ENCODE data around the gene DCDC2C.

The DCDC2C gene

GRCh38 chr2:3674066-3674845 lies 29.1 kb upstream of the DCDC2C start:
- no peak for TF ChIP-seq CTCF (IDR thresholded peaks at IDR 0.05; ENCODE audit: poor library complexity, severe bottlenecking)
- H3K36me3 ChIP-seq (ENCODE audit: low read depth): no peaks in the 10 kb centered on the region
- no peak overlapping the region for H3K27ac ChIP-seq (ENCODE audit: poor library complexity, severe bottlenecking)
- DNase-seq (ENCODE audit: low spot score) (no peak), ATAC-seq (ENCODE audit: low read depth) (no peak)
- H3K9me3 ChIP-seq (ENCODE audit: severe bottlenecking): no peaks in the 10 kb centered on the region
- no peak overlapping the region for H3K4me3 ChIP-seq (ENCODE audit: severe bottlenecking)
- no peaks in the 10 kb centered on the region for H3K4me1 ChIP-seq (ENCODE audit: insufficient read depth, poor library complexity, severe bottlenecking)
- no peaks in the 10 kb centered on the region for H3K27me3 ChIP-seq (ENCODE audit: insufficient read depth, poor library complexity, severe bottlenecking)

- no peaks in the 10 kb centered on the region for H3K9me3 ChIP-seq (ENCODE audit: severe bottlenecking)
- no peaks in the 10 kb centered on the region for H3K27me3 ChIP-seq (ENCODE audit: insufficient read depth, poor library complexity, severe bottlenecking)
- H3K4me1 ChIP-seq (ENCODE audit: insufficient read depth, poor library complexity, severe bottlenecking): no peaks in the 10 kb centered on the region
- no peak for TF ChIP-seq CTCF (IDR thresholded peaks at IDR 0.05; ENCODE audit: poor library complexity, severe bottlenecking)
- no peak for ATAC-seq (ENCODE audit: low read depth)
- no peaks in the 10 kb centered on the region for H3K36me3 ChIP-seq (ENCODE audit: low read depth)
- DNase-seq (ENCODE audit: low spot score): no peak
- no peak overlapping the region for H3K27ac ChIP-seq (ENCODE audit: poor library complexity, severe bottlenecking)
- no peak overlapping the region for H3K4me3 ChIP-seq (ENCODE audit: severe bottlenecking)
Measured at GRCh38 chr2:3675687-3676086, 27.7 kb upstream of the DCDC2C start.

GRCh38 chr2:3677436-3677835 lies 25.9 kb upstream of the DCDC2C start:
- no peak overlapping the region for H3K4me3 ChIP-seq (ENCODE audit: severe bottlenecking)
- H3K4me1 ChIP-seq (ENCODE audit: insufficient read depth, poor library complexity, severe bottlenecking): no peaks in the 10 kb centered on the region
- H3K27ac ChIP-seq (ENCODE audit: poor library complexity, severe bottlenecking): no peak overlapping the region
- DNase-seq (ENCODE audit: low spot score) (no peak), ATAC-seq (ENCODE audit: low read depth) (no peak)
- no peaks in the 10 kb centered on the region for H3K9me3 ChIP-seq (ENCODE audit: severe bottlenecking)
- no peak for TF ChIP-seq CTCF (IDR thresholded peaks at IDR 0.05; ENCODE audit: poor library complexity, severe bottlenecking)
- no peaks in the 10 kb centered on the region for H3K36me3 ChIP-seq (ENCODE audit: low read depth)
- H3K27me3 ChIP-seq (ENCODE audit: insufficient read depth, poor library complexity, severe bottlenecking): no peaks in the 10 kb centered on the region

GRCh38 chr2:3678212-3678611 lies 25.2 kb upstream of the DCDC2C start:
- DNase-seq (ENCODE audit: low spot score) (no peak), ATAC-seq (ENCODE audit: low read depth) (no peak)
- Histone ChIP-seq H3K36me3 (ENCODE audit: low read depth) (no peaks in the 10 kb centered on the region), H3K27me3 (ENCODE audit: insufficient read depth, poor library complexity, severe bottlenecking) (no peaks in the 10 kb centered on the region), H3K4me3 (ENCODE audit: severe bottlenecking) (no peak overlapping the region), H3K4me1 (ENCODE audit: insufficient read depth, poor library complexity, severe bottlenecking) (no peaks in the 10 kb centered on the region), H3K9me3 (ENCODE audit: severe bottlenecking) (no peaks in the 10 kb centered on the region), H3K27ac (ENCODE audit: poor library complexity, severe bottlenecking) (no peak overlapping the region)
- TF ChIP-seq CTCF (IDR thresholded peaks at IDR 0.05; ENCODE audit: poor library complexity, severe bottlenecking): no peak

GRCh38 chr2:3679180-3679579 lies 24.2 kb upstream of the DCDC2C start:
- H3K27me3 ChIP-seq (ENCODE audit: insufficient read depth, poor library complexity, severe bottlenecking): no peaks in the 10 kb centered on the region
- no peak for DNase-seq (ENCODE audit: low spot score)
- no peak for TF ChIP-seq CTCF (IDR thresholded peaks at IDR 0.05; ENCODE audit: poor library complexity, severe bottlenecking)
- H3K27ac ChIP-seq (ENCODE audit: poor library complexity, severe bottlenecking): no peak overlapping the region
- no peak for ATAC-seq (ENCODE audit: low read depth)
- H3K9me3 ChIP-seq (ENCODE audit: severe bottlenecking): no peaks in the 10 kb centered on the region
- no peaks in the 10 kb centered on the region for H3K4me1 ChIP-seq (ENCODE audit: insufficient read depth, poor library complexity, severe bottlenecking)
- no peaks in the 10 kb centered on the region for H3K36me3 ChIP-seq (ENCODE audit: low read depth)
- no peak overlapping the region for H3K4me3 ChIP-seq (ENCODE audit: severe bottlenecking)
